Hippocampal formation (tissue), 2 donors: ENCODE results near the gene ZNF674.

ENCODE experiments used
- DNase-seq, 2 donors: peaks; one replicate each; lab custom pipeline; 2025; lab: John Stamatoyannopoulos, UW

Gene ZNF674

DNA sequence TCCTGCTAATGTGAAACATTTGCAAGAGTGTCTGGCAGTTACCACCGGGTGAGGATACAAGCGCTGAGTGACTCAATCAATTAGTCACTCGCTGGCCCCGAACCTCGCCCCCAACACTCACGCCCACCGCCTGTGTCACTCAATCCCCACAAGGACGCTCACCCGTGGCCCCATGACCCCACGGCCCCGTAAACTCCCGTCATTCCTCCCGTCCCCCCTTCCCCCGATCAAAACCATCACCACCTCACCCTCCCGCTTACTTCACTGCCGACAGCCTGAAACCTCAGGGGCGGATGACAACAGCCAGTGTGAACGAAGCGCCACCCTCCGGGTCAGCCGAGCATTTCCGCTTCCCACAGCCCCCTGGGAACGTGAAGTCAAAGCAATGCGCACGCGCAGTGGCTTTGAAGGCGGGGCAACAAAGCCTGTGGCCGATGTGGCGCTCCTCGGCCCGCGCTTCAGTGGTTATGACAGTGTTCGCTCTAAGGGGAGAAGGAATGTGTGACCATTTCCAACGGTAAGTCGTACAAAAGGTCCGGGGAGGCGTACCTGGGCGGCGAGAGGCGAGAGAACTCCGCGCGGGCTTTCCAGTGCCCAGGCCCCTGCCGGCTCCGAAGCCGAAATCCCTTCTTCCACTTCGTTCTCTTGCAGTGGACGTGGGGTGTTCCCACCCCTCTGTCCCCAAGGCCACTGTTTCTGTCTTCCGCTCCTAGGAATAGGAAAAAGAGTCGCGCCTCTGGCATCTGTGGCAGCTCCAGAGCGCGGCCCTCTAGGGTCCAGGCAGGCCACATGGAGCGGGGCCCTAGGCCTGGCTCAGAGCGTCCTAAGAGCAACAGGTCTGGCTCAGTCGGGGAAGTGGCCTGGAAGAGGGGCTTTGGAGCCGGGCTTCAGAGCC lies at the start of gene ZNF674:
Gene ZNF674, minus strand, starts transcription at position 311 of the 895 bp plus-strand sequence. CDS start 3,334 bp downstream, outside the sequence.
- DNase-seq = peak; percentile 64 to 83

DNA sequence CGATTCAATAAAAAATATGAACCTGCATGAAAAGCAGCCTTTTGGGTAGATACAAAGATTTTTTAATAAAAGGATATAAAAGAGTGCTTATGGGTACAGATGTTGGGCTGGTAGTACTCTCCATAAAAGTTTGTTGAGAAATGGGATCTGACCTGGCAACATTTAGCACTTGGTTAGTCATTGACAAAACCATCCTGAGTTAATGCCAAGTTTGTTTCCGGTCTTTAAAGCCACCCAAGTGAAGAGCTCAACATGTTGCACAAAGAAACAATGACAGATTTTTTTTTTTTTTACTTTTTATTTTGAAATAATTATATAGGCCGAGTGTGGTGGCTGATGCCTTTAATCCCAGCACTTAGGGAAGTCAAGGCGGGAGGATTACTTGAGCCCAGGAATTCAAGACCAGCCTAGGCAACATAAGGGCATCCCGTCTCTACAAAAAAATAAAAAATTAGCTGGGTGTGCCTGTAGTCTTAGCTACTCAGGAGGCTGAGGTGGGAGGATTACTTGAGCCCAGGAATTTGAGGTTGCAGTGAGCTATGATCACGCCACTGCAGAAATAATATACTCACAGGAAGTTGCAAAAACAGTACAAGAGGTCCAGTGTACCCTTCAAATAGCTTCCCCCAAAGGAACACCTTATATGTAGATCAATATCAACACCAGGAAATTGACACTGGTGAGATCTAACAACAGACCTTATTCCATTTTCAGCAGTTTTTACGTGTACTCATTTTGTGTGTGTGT lies 44.9 kb upstream of the ZNF674 start:
- DNase-seq = no peak

DNA sequence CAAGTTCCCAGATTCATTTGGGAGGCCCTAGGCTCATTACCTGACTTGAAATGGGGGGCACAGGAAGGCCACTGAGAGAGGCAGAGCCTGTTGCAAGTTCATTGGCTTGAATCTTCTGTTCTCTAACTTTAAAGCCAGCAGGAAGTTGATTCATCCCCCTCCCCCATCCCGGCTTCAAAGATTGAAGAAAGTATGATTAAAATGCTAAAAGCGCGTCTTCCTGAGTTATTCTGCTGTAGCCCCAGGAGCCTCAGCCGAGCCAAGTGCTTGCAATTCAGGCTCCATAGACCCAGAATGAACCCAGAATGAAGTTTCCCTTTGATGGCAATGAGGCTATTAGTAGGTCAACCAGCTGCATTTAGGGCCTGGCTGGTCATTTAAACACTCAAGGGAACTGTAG lies 43.0 kb upstream of the ZNF674 start:
- DNase-seq = no peak

DNA sequence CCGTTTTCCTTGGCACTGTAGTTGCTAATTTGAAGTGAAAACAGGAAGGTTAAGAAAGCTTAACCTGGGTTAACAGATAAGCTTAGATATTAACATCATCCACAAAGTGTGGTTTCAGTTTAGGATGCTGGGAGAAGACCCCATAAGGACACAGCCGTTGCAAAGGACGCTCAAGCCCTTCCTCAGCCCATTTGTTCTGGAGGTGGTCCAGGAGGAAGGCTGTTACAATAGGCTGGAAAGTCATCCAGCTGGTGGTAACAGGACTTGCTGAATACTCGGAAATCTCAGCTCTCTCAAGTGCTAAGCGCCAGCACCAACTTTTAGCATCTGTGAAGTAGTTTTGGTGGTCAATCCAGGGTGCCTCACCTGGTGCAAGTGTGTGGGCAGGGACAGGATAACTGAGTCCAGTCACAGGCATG lies 42.5 kb upstream of the ZNF674 start:
- DNase-seq = no peak

DNA sequence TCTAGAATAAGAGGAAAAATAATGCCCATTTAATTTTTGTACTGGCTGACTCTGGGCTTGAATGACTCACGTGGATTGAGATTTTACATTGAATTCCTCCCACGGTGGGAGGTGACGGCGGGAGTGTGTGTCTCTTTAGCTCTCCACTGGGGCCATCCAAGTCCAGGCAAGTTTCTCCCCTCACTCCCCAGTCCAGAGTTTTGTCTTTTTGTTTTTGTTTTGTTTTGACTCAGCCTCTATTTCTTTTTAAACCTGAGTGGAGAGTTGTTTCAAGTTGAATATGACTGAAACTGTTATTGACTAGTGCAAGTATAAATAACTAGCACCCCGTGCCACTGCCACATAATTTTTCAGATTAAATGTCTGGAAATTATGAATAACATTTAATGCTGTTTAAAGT lies 41.9 kb upstream of the ZNF674 start:
- DNase-seq = no peak

DNA sequence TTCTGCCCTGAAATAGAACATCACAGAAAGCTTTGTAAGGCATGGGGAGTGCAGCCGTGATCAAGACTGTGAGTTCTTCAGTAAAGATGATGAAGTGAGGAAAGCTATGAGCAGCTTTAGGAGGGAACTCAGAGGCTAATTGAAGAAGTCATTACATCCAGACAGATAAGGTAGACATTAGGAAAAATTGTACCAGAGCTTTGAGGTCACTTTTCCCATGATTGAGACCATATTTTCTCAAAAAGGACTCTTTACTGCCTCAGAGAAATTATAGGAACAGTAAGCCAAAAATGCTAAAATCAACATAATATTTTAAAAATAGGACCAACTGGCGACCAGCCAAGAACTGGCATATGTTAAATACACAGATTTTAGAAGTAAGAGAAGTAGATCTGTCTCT lies 39.5 kb upstream of the ZNF674 start:
- DNase-seq = no peak

DNA sequence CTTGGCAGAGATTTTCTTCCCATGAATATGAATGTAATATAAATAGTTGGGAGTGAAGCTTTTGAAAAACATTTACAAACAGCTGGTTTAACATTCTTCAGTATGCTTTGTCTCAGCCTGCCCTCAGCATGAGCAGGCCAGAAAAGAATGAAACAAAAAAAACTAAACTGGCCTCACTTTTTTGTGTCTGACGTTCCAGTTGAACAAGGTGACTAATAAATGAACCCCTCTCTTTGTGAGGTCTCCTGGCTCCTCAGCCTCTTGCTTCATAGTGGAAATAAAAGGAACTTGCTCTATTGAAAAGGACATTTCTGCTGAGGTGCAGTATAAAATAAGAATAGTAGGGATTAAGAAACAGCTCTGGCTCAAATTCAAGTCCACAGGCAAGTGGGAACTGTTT lies 37.7 kb upstream of the ZNF674 start:
- DNase-seq = peak in 1 of 2 donors; percentile 45

DNA sequence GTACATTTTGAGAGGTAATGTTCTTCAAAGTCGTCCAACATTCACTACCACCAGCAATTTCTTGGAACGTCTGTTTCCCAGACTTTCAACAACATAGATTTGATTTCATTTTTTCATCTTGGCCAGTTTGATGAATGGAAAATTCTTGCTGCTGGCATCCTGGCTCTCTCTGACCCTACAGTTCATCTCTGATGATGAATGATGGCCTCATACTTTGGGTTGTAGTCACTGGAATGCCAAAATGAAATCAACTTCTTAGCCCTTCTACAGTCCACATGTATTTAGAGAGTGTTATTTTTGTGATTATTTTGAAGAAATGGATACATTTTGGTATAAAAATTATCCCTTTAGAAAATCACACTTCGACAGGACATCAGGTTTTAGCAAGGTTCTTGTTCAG lies 37.1 kb upstream of the ZNF674 start:
- no peak for DNase-seq

DNA sequence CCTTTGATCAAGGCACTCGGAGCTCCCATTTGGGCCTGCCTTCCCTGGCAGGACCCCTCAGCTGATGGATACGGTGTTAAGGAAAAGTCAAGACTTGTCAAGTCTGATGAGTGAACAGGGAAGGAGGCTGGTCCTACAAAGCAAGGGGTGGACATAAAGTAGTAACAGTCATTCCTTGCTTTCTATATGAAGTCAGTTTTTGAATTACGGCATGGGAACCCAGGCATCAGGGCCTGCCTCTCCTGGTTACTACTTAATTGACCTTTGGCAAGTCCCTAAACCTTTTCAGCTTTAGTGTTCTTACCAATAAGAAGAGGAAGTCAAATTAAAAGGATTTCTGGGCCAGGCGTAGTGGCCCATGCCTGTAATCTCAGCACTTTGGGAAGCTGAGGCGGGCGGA lies 35.4 kb upstream of the ZNF674 start:
- DNase-seq = no peak

DNA sequence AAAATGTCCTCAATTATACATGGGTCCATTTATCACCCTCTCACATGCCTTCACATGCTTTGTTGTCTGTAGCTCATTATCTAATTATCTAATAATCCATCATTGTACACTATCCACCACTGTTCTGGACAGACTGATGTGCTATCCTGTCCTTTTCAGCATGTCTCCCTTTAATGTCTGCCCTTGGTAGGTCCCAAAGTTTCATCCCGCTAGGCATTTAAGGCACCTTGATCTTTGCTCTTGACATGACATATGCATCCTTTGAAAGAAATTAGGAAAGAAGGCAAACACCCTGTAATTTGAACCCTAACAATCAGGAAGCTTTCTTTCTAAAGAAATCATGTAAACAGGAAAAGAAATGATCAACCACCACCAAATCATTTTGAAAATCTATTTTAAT lies 34.0 kb upstream of the ZNF674 start:
- no peak for DNase-seq

DNA sequence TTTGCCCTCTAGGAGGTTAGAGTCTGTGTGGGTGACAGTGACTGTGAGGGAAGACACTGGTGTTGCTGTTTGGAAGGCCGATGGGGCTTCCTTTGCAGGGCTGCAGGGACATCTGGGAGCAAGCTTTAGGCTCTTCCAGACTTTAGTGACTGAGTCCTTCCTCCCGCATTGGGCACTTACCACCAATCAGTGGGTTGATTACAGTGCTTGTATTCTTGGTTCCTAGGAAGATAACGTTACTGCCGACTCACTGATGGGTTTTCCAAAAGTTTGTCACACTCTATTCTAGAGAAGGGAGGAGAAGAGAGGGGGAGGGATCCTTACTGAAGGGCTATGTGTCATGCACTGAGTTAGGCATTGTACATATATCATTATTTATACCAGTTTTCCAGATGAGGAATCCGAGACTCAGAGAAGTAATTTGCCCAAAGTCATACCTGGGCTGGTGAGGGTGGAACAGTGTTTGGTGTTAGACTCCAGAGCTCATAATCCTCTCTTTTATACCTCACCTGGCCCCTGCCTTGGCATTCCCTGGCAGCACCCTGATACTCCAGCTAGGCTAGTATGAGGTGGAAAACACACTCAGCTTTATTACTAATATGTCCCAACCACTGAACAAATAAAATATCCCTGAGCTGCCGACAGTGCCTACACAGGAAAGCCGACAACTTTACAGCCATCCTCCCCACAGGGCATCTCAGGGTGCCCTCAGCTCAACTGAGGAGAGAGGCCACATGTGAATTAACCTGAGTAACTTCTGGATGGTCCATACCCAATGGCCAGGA lies 32.2 kb upstream of the ZNF674 start:
- DNase-seq = no peak

DNA sequence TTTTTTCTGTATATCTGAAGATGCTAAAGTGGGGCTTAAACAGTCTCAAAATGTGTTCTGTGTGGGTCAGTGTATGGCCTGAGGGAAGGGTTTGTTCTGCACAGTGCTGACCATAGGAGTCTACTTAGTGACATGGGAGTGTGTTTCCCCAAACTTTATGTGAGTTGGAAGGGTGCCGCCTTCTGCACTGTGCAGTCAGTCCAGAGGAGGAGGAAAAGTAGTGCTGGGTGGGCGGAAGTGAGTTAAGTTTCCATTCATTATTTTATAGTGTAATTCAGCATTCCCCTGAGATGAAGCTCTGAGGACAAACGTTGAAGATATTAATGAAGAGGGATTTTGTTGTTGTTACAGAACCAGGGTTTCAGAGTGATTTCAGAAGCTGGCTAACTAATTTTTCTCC lies 31.2 kb upstream of the ZNF674 start:
- no peak for DNase-seq

DNA sequence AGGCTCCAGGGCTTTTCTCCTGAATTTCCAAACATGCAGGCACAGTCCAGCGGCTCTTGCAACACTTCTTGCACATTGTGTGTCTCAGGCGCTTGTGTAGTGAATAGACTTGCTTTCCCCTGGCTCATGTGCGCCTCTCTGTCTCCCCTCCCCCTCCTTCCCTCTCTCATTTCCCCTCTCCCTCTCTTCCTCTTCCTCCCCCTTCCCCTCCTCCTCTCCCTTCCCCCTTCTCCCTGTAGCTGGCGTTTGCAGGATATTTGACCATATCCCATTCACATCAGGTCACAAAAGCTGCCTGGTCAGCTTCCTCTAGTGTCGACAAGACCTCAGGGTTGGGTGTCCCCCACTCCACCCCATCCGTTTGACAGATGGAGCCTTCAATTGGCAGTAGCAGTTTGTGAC lies 30.8 kb upstream of the ZNF674 start:
- no peak for DNase-seq

DNA sequence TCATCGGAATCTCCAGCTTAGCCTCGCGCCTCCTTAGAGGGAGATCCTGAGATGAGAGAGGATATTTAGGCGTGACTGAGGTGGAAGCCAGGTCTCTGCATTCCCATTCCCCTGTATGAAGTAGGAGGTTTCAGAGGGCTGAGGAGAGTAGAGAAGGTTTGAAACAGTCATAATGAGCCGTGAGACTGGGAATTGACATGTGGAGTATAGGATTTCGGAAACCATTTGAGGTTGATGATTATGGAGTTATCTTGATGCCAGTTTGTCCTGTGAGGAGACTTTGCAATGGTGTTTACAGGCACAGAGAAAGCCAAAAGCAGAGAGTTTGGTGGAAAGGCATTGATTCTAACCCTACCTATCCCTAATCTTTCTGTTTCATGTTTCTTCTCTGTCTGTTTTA lies 30.4 kb upstream of the ZNF674 start:
- no peak for DNase-seq

DNA sequence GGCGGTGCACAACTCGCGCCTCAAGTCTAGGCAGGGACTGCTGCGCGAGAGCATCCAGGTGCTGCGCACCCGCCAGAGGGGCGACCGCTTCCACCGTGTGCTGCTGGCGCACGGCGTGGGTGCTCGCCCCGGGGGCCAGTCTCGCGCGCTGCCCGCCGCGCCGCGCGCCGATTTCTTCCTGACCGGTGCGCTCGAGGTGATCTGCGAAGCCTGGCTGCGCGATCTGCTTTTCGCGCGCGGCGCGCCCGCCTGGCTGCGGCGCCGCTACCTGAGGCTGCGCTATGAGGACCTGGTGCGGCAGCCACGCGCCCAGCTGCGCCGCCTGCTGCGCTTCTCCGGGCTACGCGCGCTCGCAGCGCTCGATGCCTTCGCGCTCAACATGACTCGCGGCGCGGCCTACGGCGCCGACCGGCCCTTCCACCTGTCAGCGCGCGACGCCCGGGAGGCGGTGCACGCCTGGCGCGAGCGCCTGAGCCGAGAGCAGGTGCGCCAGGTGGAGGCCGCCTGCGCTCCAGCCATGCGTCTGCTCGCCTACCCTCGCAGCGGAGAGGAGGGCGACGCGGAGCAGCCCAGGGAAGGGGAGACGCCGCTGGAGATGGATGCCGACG lies 29.7 kb upstream of the ZNF674 start:
- DNase-seq = no peak

DNA sequence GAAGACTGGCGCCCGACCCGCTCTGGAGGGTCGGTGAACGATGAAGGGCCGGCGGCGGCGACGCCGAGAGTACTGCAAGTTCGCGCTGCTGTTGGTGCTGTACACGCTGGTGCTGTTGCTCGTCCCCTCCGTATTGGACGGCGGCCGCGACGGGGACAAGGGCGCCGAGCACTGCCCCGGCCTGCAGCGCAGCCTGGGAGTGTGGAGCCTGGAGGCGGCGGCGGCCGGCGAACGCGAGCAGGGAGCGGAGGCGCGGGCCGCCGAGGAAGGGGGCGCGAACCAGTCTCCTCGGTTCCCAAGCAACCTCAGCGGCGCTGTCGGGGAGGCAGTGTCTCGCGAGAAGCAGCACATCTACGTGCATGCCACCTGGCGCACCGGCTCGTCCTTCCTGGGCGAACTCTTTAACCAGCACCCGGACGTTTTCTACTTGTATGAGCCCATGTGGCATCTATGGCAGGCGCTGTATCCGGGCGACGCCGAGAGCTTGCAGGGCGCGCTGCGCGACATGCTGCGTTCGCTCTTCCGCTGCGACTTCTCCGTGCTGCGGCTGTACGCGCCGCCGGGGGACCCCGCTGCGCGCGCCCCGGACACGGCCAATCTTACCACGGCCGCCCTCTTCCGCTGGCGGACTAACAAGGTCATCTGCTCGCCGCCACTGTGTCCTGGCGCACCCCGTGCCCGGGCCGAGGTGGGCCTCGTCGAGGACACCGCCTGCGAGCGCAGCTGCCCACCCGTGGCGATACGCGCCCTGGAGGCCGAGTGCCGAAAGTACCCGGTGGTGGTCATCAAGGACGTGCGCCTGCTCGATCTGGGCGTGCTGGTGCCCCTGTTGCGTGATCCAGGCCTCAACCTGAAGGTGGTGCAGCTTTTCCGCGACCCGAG lies 28.9 kb upstream of the ZNF674 start:
- DNase-seq = no peak

DNA sequence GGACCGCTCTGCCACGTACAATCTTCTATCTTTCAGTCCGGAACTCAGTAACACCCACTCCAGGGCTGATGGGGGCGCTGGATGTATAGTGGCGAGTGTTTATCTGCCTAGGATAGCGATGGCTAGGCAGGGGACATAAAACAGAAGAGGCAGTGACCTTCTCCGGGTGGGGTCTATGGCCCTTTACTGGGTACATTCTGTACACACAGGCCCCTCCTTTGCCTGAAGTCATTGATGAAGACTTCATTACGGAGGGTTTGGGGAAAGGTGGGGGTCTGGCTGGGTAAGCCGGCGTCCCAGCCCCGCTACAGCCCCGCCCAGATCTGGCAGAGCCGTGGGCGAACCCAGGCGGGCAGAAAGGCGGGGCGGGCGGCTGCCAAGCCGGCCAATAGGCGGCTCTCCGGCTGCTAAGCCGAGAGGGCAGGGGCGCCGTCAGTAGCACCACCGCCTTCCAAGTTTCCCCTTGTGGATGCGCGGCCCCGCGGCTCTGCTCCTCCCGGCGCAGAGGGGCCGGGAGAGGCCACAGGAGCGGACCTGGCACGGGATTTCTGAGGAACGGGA lies 28.2 kb upstream of the ZNF674 start, which contains the start of gene CHST7:
Gene CHST7, plus strand, starts transcription at position 435 of the 561 bp plus-strand sequence. CDS start 167 bp downstream, outside the sequence.
- peak; percentile 15 to 37 for DNase-seq

DNA sequence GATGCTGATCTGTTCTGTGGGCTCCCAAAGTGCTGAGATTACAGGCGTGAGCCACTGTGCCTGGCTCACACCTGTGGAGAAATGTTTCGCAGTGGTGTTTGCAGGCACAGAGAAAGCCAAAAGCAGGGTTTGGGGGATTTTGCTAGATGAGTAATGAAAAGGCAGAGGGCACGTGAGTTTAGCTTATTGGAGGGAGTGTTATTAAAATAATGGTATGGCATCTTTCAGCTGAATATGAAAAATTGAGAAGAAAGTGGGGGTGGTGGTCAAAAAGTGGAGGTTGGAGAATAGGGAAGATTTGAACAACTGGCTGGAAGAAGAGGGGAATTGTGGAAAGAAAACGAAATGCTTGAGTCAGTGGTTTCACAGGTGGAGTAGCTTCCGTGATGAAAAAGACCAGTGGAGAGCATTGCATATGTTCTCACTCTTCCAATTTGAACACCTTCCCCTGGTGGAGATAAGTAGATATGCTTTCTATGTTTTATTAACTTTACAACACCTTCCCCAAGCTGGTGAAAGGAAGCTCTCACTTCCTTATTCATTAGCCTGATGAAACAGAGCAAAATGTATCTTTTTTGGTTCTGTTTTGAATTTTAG lies 27.2 kb upstream of the ZNF674 start:
- DNase-seq = no peak

DNA sequence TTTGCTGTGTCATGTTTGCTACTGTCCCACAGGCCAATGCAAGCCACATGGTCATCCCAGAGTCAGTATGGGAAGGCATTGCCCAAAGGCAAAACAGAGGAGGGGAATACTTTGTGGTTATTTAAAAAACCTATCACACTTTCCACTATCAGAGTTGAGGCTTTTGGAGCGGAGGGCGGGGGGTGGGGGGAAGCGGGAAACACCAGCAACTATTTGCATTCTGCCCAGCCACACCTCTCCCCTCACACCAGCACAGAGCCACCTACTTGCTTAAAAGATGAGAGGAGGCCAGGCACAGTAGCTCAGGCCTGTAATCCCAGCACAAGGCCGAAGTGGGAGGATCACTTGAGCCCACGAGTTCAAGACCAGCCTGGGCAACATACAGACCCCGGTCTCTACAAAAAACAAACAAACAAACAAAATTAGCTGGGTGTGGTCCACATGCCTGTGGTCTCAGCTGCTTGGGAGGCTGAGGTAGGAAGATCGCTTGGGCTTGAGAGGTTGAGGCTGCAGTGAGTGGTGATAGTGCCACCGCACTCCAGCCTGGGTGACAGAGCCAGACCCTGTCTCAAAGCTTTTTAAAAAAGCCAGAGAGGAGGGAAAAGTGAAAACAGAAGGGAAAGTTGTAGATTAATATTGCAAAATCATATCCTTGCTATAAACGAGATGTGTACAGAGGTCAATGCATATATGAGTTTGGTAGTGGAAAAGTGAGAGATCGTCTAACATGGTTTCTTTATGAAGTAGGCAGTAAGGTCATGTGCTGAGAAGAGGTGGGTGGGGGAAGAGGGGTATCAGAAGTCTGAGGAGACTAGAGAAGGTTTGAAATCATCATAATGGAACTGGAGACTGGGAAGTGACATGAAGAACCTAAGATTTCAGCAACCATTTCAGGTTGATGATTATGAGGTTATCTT lies 26.5 kb upstream of the ZNF674 start:
- DNase-seq = no peak
